ENCODE data around the gene BCORL1. TPM values are rescaled to one million over a fixed set of nuclear protein-coding genes. Genes with fewer than 3 reads are reported as not detected.

The BCORL1 gene
- total RNA-seq, 1 donor from 2014 or later: 1.7 TPM

GRCh38 chrX:130060122-130061069, 78.0 kb downstream of the BCORL1 start:
- no peak for DNase-seq (ENCODE audit: low read depth)
- peak overlapping the region; percentile 54 for H3K4me3 ChIP-seq (ENCODE audit: low read depth, low read length)
- peak; percentile 65 for TF ChIP-seq CTCF (conservative IDR thresholded peaks at IDR 0.05; ENCODE audit: low read depth, low read length)

GRCh38 chrX:130066975-130067615, 84.7 kb downstream of the BCORL1 start:
- H3K4me3 ChIP-seq (ENCODE audit: low read depth, low read length): no peak overlapping the region
- no peak for TF ChIP-seq CTCF (conservative IDR thresholded peaks at IDR 0.05; ENCODE audit: low read depth, low read length)
- DNase-seq (ENCODE audit: low read depth): no peak

GRCh38 chrX:130071611-130072344, 89.3 kb downstream of the BCORL1 start:
- DNase-seq (ENCODE audit: low read depth): no peak
- H3K4me3 ChIP-seq (ENCODE audit: low read depth, low read length): no peak overlapping the region
- no peak for TF ChIP-seq CTCF (conservative IDR thresholded peaks at IDR 0.05; ENCODE audit: low read depth, low read length)

GRCh38 chrX:130072345-130072740, 89.9 kb downstream of the BCORL1 start:
- no peak for DNase-seq (ENCODE audit: low read depth)
- H3K4me3 ChIP-seq (ENCODE audit: low read depth, low read length): no peak overlapping the region
- no peak for TF ChIP-seq CTCF (conservative IDR thresholded peaks at IDR 0.05; ENCODE audit: low read depth, low read length)

GRCh38 chrX:130075777-130076176, 93.3 kb downstream of the BCORL1 start:
- H3K4me3 ChIP-seq (ENCODE audit: low read depth, low read length): no peak overlapping the region
- no peak for TF ChIP-seq CTCF (conservative IDR thresholded peaks at IDR 0.05; ENCODE audit: low read depth, low read length)
- DNase-seq (ENCODE audit: low read depth): no peak

GRCh38 chrX:130079824-130080406, 97.5 kb downstream of the BCORL1 start:
- H3K4me3 ChIP-seq (ENCODE audit: low read depth, low read length): no peak overlapping the region
- DNase-seq (ENCODE audit: low read depth): peak; percentile 9
- TF ChIP-seq CTCF (conservative IDR thresholded peaks at IDR 0.05; ENCODE audit: low read depth, low read length): peak; percentile 74
